GM18507 (cell line): ENCODE results near the gene GBP2.
A peak's percentile ranks its signal among the peaks of the same experiment; 100 is the strongest.

Experiments
- DNase-seq: peaks from one replicate; pipeline ENCODE4 v3.0.0; 2011; ENCODE audit warnings: low read depth; ENCODE audit not compliant: insufficient read length; ENCODE audit errors: extremely low spot score
- FAIRE-seq: peaks from 2 replicates; lab custom pipeline; 2011; peaks lifted over from hg19 to GRCh38; lab: Jason Lieb, UNC

GBP2 gene, protein sequence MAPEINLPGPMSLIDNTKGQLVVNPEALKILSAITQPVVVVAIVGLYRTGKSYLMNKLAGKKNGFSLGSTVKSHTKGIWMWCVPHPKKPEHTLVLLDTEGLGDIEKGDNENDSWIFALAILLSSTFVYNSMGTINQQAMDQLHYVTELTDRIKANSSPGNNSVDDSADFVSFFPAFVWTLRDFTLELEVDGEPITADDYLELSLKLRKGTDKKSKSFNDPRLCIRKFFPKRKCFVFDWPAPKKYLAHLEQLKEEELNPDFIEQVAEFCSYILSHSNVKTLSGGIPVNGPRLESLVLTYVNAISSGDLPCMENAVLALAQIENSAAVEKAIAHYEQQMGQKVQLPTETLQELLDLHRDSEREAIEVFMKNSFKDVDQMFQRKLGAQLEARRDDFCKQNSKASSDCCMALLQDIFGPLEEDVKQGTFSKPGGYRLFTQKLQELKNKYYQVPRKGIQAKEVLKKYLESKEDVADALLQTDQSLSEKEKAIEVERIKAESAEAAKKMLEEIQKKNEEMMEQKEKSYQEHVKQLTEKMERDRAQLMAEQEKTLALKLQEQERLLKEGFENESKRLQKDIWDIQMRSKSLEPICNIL

DNA sequence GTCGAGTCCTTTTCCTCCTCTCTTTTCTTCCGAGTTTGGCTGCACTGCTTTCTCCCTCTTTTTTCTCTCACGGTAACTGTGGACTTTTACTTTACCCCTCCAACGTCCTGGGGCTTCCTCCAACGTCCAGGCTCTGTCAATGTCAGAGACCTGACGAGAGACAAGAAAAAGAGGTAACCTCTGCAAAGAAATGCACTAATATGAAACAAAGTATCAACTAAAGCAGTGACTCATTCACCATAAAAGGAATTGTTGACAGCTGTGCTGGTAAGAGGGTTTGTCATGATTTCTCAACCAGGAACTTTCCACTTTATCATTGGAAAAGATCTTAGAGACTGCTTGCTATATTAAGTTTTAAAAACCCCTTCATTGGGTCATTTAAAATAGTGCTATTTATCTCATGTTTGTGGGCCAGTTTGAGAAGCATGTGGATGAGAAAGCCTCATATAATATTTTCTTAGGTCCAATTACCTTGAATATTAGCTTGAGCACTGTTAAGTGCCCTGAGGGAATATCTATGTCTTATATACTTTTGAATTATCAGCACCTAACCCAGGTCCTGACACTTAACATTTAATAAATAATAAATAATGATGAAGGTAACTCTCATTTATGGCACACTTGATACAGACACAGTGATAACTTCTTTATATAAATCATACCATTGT lies at the start of gene GBP2:
Gene GBP2, minus strand, starts transcription at position 202 of the 668 bp plus-strand sequence. CDS start 4,148 bp downstream, outside the sequence.
- DNase-seq (peak; percentile 4), FAIRE-seq (peak; percentile 74)

DNA sequence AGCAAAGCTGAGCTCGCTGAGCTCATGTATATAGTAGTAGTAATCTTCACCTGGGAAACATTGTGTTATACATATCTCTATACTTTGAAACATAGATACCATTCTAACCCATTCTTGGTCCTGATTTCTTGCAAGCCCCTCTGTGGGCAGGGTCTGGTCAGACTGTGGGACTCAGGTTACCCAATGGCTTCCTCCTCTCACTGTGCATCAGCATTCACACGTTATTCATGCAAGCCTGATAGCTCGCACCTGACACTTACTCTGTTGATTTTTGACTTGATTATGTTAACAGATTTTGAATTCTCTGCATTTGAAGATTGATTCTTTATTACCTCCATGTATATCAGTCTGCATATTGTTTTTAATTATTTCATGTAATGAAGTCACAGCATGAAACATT lies 48.6 kb upstream of the GBP2 start:
- FAIRE-seq (no peak), DNase-seq (no peak)

DNA sequence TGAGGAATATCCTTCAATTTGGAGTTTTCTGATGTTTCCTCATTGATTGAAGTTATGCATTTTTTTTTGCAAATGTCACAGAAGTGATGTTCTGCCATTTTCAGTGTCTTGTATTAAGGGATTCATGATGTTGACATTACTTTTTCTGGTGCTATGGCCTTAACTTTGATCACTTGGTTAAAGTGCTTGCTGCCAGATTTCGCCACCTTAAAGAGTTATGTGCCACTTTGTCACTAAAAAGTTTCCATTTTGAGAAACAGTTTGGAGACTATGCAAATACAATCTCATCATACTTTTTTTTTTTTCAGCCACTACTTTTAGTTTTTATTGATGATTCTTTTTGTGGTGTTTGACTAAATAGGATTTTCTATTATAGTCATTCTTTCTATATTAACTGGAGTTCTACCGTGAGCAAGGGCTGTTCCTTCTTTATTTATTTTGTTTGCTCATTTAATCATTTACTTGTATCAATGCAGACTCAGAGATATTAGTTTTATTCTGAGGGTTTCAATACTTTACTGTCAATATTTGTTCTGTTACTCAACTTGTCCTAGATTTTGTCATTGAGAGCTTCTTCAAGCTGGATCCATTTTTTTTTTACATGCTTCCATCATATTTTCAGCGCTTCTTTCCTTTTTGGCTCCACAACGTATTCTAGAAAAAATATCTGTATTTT lies 46.7 kb upstream of the GBP2 start:
- no peak for DNase-seq
- FAIRE-seq: no peak

DNA sequence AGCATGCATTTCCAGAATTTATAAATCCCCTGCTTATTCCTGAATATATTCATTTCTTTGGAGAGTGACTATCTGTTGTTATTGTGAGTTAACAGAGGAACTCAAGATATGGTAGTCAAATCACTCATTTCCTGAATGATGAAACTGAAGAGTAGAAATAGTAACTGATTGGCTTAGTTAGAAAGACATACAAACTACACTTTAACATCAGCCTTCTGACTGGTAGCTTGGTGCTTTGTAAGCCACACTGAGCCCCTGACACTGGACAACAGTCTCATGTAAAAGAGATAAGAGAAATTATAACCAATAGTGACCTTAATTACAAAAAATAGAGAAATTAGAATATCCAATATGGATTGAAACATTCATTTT lies 45.1 kb upstream of the GBP2 start:
- DNase-seq (no peak), FAIRE-seq (no peak)

DNA sequence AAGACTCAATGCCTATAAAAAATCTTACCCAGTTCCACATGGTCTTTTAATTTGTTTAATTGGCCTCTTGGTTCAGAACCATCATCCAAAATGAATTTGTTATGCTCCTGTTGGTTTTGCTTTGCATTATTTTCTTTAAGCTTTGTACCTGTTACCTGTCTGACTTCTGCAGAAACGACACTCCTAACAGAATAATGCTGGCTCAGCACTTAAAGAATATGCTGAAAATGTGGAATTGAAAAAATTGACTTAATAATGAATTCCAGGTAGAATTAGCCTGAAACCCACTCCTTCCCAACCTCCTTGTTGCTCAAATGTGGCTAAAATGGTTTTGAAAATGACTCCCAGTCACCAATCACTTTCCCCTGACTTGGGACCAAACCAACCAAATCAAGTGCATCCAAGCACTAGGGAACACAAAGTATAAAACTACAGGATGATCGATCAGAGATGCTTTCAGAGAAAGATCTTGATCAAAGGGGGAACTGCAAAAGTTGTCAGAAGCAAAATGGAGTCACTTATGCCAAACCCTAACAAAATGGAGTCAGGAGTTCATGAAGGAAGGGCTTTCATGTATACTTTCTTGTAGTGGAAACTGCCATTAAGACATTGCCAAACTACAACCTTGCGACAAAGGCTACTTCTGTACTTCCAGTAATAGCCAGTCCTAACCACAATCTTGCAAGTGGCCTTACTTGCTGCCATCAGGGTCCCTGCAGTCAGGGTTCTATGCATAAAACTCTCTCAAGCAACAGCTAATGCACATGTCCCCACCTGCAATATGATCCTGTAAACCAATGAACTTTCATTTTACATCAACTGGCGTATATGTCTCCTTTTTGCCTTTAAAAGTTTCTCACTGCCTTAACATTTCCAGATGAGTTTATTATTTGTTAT lies 44.5 kb upstream of the GBP2 start:
- FAIRE-seq (no peak), DNase-seq (no peak)

DNA sequence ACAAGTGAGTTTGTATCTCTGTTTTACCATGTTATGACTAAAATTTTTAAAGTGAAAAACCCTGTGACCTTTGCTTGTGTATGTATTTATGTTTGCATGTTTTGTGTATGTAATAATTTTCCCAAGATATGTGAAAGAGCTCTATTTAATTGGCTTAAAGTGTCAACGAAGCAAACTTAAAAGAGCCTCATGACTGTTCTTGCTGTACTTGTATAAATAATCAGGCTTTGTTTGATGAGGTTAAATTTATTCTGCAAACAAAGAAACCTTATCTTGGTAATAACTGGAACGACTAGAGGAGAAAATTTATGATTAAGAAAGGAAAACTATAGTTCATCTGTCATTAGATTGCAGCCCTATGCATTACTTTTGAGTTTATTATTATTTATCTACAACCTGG lies 43.3 kb upstream of the GBP2 start:
- DNase-seq: no peak
- no peak for FAIRE-seq

DNA sequence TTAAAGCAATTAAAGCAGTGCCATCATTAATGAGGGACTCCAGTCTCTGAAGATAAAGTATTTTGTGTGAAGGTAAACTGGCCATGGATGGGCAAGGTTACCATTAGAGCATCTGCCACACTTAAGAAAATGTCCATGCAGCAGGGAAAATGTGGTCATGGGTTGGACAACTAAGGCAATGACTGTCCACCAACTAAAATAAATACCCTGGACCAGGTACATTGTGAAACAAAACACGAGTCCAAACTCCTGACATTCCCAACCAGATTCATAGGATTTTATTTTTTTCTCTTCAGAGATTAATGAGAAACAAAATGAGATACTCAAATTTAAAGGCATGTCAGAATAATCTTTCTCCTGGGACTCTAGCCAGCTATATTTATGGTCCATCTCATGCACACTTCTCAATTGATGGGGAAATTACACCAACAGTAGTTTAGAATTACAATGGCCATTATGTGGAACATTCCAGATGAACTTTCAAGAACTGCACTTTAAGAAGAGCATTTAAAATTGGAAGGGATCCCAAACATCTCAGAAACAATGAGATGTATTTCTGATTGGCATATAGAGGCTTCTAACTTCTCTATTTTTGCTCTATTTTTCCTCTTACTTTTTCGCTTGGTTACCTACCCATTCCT lies 41.8 kb upstream of the GBP2 start:
- FAIRE-seq: no peak
- no peak for DNase-seq

DNA sequence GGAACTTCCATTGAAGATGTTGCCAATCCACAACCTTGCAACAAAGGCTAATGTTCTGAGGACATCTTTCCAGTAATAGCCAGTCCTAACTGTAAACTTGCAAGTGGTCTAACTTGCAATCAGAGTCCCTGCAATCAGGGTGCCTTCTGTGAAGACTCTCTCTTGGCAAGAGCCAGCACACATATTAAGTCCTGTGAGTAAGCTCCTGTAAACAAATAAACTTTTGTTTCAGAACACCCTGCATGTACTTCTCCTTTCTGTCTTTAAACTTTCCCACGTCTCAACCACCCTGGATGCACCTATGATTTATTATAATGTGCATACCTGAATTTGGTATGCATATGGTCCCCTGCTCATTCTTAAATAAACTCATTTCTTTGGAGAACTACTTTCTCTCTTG lies 40.8 kb upstream of the GBP2 start:
- no peak for DNase-seq
- no peak for FAIRE-seq

DNA sequence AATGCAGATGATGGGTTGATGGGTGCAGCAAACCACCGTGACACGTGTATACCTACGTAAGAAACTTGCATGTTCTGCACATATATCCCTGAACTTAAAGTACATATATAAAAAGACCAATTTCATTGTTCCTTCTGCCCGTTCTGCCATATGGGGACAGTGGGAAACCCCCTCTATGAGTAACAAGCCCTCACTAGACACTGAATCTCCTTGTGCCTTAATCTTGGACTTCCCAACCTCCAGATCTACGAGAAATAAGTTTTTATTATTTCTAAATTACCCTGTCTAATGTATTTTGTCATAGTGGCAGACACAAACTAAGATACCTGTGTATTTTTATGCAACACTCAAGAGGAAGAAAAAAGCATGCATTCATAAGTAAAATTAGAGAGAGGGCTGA lies 39.9 kb upstream of the GBP2 start:
- DNase-seq (no peak), FAIRE-seq (no peak)

DNA sequence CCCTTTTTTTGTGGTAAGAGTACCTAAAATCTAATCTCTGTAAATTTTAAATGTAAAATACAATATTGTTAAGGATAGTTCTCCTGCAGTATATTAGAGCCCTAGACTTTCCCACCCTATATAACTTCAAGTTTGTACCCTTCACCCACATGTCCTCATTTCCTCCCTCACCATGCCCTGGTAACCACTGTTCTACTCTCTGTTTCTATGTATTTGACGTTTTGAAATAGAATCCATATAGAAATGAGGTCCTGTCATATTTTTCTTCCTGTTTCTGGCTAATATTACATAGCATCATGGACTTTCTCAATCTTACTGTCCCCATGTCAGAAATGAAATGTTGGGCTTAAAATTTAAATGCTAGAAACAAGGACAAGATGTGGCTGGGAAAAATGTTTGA lies 25.1 kb upstream of the GBP2 start:
- DNase-seq: no peak
- no peak for FAIRE-seq

DNA sequence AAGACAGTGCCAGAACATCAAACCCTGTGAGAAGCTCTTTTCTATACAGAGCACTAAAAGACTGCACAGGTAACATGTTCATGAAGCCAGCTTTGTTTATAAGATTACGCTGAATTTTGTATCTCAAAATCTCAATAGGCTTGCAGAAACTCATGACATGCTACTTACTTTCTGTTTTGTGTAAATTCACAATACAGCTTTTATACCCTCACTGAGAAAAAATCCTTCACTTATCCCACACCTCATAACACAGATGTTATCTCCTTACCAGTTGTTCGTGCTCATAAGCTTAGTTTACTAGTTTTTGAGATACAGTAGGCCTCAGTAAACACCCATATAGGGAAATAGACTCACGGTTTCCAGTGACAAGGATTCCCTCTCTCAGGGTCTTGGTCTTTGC lies 24.1 kb upstream of the GBP2 start:
- no peak for FAIRE-seq

DNA sequence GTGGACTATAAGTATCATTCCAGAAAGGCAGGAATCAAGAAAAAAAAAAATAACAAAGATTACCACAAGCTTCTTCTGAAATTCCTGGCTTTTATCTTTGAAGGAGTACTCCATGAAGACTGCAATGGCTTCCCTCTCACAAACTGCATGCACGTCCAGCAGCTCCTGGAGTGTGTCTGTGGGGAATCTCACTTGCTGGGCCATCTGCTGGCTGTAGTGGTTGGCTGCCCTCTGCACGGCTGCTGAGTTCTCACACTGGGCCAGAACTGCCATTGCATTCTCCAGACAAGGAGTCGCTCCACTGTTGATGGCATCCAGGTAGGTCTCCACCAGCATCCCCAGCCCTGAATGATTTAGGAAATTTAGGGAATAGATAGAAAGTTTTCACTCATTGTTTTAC lies 23.3 kb upstream of the GBP2 start:
- no peak for DNase-seq
- FAIRE-seq: no peak

More for the DNA sequence above, 24.1 kb upstream of the GBP2 start:
- DNase-seq: no peak

DNA sequence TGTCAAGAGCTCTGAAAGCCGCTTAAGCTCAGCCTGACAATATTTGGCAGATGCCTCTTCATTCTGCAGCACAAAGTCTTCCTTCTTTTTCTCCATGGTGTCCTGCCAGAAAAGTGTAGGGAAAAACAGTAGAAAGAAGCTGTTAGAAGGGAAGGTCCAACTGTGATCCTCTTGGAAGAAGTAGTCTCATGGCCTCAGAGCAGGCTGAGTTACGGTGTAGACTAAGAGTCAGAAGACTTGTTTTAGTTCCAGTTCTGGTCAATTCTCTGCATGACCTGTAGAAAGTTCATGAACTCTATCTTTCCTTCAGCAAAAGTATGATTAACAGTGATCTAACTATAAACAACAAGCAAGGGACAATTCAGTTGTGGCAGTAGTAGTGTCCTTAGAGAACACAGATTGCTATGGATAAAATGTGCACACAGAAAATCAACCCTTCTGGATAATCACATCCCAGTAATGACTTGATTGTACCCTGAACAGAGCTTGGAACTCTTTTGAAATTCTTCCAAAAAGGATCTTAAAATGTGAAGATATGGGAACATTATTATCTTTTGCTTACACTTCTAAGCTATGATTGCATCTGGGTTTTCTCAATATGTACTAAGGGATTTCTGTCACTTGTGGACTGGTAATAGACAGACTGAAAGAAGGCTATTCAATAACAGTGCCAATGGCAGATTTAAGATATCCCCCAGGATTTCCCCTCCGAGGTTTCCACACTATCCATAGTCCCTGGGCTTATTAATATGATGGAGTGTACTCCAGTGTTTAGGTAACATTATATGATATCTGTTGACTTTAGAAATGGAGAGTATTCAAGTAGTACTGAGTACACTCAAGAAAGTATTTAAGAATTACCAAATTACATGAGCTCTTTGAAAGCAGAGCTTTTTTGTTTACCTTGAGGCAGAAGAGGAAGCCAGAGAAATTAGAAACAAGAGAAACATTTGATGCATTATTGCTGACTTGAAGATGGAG lies 22.1 kb upstream of the GBP2 start:
- FAIRE-seq (peak; percentile 24), DNase-seq (no peak)

DNA sequence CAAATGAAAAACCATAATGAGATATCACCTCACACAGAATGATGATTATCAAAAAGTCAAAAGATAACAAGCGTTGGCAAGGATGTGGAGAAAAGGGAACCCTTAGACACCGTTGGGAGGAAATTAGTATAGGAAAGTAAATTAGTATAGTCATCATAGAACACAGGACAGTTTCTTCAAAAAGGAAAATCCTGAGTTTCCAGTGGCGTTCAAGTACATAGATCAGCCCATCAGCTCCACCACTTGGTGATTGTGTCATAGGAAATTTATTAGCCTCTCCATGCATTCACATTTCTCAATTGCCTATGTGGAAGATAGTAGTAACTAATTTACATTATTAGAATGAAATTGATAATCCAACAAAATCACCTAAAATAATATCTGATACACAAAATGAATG lies 20.8 kb upstream of the GBP2 start:
- DNase-seq (no peak), FAIRE-seq (no peak)

DNA sequence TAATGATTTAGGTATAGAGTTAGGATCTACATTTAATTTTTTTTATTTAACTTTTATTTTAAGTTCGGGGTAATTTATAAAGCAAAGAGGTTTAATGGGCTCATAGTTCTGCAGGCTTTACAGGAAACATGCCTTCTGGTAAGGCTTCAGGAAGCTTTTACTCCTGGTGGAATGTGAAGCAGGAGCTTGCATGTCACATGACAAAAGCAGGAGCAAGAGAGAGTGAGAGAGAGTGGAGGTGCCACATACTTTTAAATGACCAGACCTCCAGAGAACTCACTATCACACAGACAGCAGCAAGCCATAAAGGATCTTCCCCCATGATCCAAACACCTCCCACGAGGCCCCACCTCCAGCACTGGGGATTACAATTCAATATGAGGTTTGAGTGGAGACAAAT lies 17.6 kb upstream of the GBP2 start:
- no peak for FAIRE-seq
- DNase-seq: no peak

DNA sequence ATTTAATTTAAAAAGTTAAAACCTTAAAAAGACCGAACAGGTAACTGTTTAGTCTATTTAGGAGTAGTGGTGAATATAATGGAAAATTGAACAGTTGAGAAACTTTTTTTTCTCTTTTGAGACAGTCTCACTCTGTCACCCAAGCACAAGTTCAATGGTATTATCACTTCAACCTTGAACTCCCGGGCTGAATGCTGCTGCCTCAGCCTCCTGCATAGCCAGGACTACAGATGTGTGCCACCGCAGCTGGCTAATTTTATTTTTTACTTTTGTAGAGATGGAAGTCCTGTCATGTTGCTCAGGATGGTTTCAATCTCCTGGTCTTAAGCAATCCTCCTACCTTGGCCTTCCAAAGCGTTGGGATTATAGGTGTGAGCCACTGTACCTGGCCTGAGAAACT lies 16.2 kb upstream of the GBP2 start:
- FAIRE-seq (no peak), DNase-seq (no peak)

DNA sequence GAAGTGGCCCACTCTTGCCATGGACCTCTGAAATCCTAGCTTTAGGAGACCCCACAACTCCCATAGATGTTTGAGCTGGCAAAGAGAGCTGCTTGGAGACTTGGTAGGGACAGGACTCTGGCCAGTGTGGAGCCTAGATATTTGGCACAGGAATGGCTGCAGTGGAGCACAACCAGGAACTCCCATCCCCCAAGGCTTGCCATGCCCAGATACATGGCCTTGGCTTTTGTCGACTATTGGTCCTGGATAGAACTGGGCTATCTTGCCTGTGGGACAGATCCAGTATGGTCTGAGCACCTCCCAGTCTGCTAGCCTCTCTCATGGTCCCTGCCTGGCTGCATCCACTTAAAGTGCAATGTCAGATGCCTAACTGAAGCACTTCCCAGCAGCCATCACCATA lies 7.8 kb upstream of the GBP2 start:
- DNase-seq (no peak), FAIRE-seq (no peak)

DNA sequence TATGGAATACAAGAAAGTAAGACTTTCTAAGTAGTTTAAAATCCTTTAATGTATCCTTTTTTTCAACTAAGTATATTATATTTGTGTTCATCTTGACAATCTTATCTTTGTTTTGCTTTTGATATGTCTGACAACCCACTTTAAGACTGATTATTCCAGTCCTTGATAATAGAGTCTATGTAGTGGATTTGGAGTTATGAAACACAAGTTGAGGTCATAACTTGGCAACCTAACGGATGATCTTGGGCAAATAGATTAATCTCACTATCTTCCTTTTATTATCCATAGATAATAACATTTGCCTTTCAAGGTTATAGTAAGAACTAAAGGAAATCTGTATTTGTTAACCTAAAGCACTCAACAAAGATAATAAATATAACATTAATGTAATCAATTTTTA lies 4.8 kb upstream of the GBP2 start:
- FAIRE-seq (no peak), DNase-seq (no peak)
